Esophagus muscularis mucosa (tissue), 4 donors: Measurements from ENCODE around the gene ANO3.

ENCODE experiments used
- CTCF ChIP-seq, 3 experiments: fragments of 200-600 bp in 2 of 3; fragments of 450-650 bp in 1 of 3; sonication (generic) in 2 of 3; IDR thresholded peaks; one replicate each; pipeline ENCODE4 v1.5.1; 2017 to 2019; ENCODE audit warnings: antibody characterized with exemption in 3 of 3, mild to moderate bottlenecking in 2 of 3, moderate library complexity in 1 of 3
- EP300 ChIP-seq: sonication (generic); formaldehyde crosslinking; IDR thresholded peaks from one replicate; pipeline ENCODE4 v1.6.1; 2017; ENCODE audit warnings: antibody characterized with exemption
- POLR2A ChIP-seq: fragments of 450-650 bp; IDR thresholded peaks from one replicate; pipeline ENCODE4 v1.6.1; 2017; ENCODE audit warnings: antibody characterized with exemption, moderate library complexity, mild to moderate bottlenecking, low read depth
- POLR2AphosphoS5 ChIP-seq, 2 donors: sonication (generic); formaldehyde crosslinking; IDR thresholded peaks; one replicate each; pipeline ENCODE4 v1.6.1; 2017; ENCODE audit warnings: antibody characterized with exemption in 2 of 2

- TF ChIP-seq POLR2A = no peak
- no peak for TF ChIP-seq CTCF (IDR thresholded peaks at IDR 0.05)
- TF ChIP-seq EP300 = no peak
- no peak for TF ChIP-seq POLR2AphosphoS5 (IDR thresholded peaks at IDR 0.05)
Observed at GRCh38 chr11:26556582-26556981, 224.7 kb downstream of the ANO3 start.
